ENCODE results near the gene MYH10. TPM values are rescaled to one million over a fixed set of nuclear protein-coding genes. Genes with fewer than 3 reads are reported as not detected.

Gene MYH10
- total RNA-seq, 1 experiment from 2014 or later: 251 TPM

DNA sequence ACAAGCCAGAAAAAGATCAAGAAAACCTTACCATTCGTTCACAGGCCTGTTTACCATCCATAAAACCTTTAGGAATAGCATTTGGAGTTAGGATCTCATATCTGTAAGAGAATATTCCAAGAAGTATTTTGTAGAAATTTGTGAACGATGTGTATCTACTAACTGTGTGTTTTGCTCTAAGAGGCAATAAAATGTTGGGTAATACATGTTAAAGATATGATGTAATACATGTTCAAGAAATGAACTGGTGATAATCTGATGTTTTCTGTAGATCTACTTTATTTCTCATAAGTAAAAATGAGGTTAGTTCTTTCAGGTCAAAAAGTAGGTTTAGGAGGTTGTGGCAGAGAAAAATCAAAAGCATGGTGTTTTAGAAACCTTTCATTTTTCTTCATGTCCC is 111.7 kb downstream of the MYH10 start:
- H3K4me1 Mint-ChIP-seq: no peaks in the 10 kb centered on the region
- no peak overlapping the region for H2BK5ac ChIP-seq (ENCODE audit: insufficient read length, low read length)
- H3K4me2 ChIP-seq (ENCODE audit: insufficient read depth, insufficient read length, low read length): no peak overlapping the region
- no peak overlapping the region for H4K5ac ChIP-seq (ENCODE audit: insufficient read length, low read depth, low read length)
- no peak overlapping the region for H2BK15ac ChIP-seq (ENCODE audit: low read depth, low read length)
- no peaks in the 10 kb centered on the region for H3K27me3 ChIP-seq (ENCODE audit: insufficient read depth, low read length)
- no CpG with 5 or more reads among the region's 2 CpGs for WGBS (ENCODE audit: extremely low coverage, insufficient read length, low lambda C conversion rate)
- no peaks in the 10 kb centered on the region for H3K4me1 ChIP-seq (ENCODE audit: insufficient read depth, low read length)
- H2AK5ac ChIP-seq (ENCODE audit: insufficient read length, low read length): no peak overlapping the region
- H3K14ac ChIP-seq (ENCODE audit: insufficient read depth, low read length): no peak overlapping the region
- no peak overlapping the region for H3T11ph ChIP-seq (ENCODE audit: low read length)
- H2BK120ac ChIP-seq (ENCODE audit: low read depth, low read length, poor library complexity, severe bottlenecking): no peak overlapping the region
- no peak overlapping the region for H3K4me3 Mint-ChIP-seq
- no peak overlapping the region for H2AFZ ChIP-seq (ENCODE audit: low read length)
- no peaks in the 10 kb centered on the region for H3K23me2 ChIP-seq (ENCODE audit: insufficient read length, low read depth, low read length, poor library complexity, severe bottlenecking)
- H4K91ac ChIP-seq (ENCODE audit: insufficient read length, low read depth, low read length): no peak overlapping the region
- no peaks in the 10 kb centered on the region for H3K9me3 ChIP-seq (ENCODE audit: control insufficient read depth, low read depth, low read length)
- H3K79me1 ChIP-seq (ENCODE audit: insufficient read depth, low read depth, low read length, poor library complexity, severe bottlenecking): no peaks in the 10 kb centered on the region
- H2BK12ac ChIP-seq (ENCODE audit: insufficient read length, low read depth, low read length): no peak overlapping the region
- no peak overlapping the region for H3K9ac ChIP-seq (ENCODE audit: extremely low read depth, insufficient read length, low read length)
- H3K9me3 Mint-ChIP-seq: no peaks in the 10 kb centered on the region
- no peak overlapping the region for H3K27ac Mint-ChIP-seq
- H3K27ac ChIP-seq (ENCODE audit: insufficient read length, low read depth, low read length): no peak overlapping the region
- H3K79me2 ChIP-seq (ENCODE audit: insufficient read depth, low read length): no peaks in the 10 kb centered on the region
- H3K56ac ChIP-seq (ENCODE audit: insufficient read length, low read depth, low read length): no peak overlapping the region
- no peaks in the 10 kb centered on the region for H3K27me3 Mint-ChIP-seq (ENCODE audit: low read depth)
- no peak overlapping the region for H4K8ac ChIP-seq (replicated peaks; ENCODE audit: insufficient read length, low read depth, low read length)
- no peak overlapping the region for H3K23ac ChIP-seq (ENCODE audit: insufficient read length, low read depth, low read length)
- H3K18ac ChIP-seq (ENCODE audit: insufficient read length, low read depth, low read length): no peak overlapping the region
- no peak overlapping the region for H3K4ac ChIP-seq (ENCODE audit: low read depth, low read length)
- DNase-seq: no peak
- H3K36me3 Mint-ChIP-seq (ENCODE audit: insufficient read depth in 1 of 3, low read depth in 3 of 3): peaks cover 55 to 70% (median 63%) of the 10 kb centered on the region in 3 experiments; a peak in 6 of 7 replicates
- TF ChIP-seq, protein P1, sequence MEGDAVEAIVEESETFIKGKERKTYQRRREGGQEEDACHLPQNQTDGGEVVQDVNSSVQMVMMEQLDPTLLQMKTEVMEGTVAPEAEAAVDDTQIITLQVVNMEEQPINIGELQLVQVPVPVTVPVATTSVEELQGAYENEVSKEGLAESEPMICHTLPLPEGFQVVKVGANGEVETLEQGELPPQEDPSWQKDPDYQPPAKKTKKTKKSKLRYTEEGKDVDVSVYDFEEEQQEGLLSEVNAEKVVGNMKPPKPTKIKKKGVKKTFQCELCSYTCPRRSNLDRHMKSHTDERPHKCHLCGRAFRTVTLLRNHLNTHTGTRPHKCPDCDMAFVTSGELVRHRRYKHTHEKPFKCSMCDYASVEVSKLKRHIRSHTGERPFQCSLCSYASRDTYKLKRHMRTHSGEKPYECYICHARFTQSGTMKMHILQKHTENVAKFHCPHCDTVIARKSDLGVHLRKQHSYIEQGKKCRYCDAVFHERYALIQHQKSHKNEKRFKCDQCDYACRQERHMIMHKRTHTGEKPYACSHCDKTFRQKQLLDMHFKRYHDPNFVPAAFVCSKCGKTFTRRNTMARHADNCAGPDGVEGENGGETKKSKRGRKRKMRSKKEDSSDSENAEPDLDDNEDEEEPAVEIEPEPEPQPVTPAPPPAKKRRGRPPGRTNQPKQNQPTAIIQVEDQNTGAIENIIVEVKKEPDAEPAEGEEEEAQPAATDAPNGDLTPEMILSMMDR (conservative IDR thresholded peaks at IDR 0.05): no peak
- H2BK20ac ChIP-seq (ENCODE audit: low read depth, low read length, poor library complexity, severe bottlenecking): no peak overlapping the region
- no peaks in the 10 kb centered on the region for H4K20me1 ChIP-seq (ENCODE audit: control insufficient read depth, insufficient read depth, insufficient read length)
